Mucosa of rectum (tissue), 2 donors: ENCODE measurements around the gene STK24.

Experiments
- H3K27ac ChIP-seq, 2 donors: one replicate each; pipeline ENCODE4 v1.7.0; 2013; ENCODE audit warnings: inconsistent platforms in 2 of 2, low read depth in 2 of 2, low read length in 2 of 2
- H3K27me3 ChIP-seq, 2 donors: one replicate each; pipeline ENCODE4 v1.7.0; 2013; ENCODE audit warnings: low read length in 2 of 2; ENCODE audit not compliant: control insufficient read depth in 2 of 2, insufficient read depth in 2 of 2
- H3K36me3 ChIP-seq, 2 donors: one replicate each; pipeline ENCODE4 v1.7.0; 2013; ENCODE audit warnings: low read length in 2 of 2; ENCODE audit not compliant: control insufficient read depth in 2 of 2, insufficient read depth in 2 of 2
- H3K4me1 ChIP-seq, 2 donors: one replicate each; pipeline ENCODE4 v1.7.0; 2013; ENCODE audit warnings: low read length in 2 of 2, mild to moderate bottlenecking in 1 of 2; ENCODE audit not compliant: control insufficient read depth in 2 of 2, insufficient read depth in 2 of 2
- H3K4me3 ChIP-seq, 2 donors: one replicate each; pipeline ENCODE4 v1.7.0; 2013; ENCODE audit warnings: low read length in 2 of 2
- H3K9ac ChIP-seq, 2 donors: one replicate each; pipeline ENCODE4 v1.7.0; 2013; ENCODE audit warnings: low read length in 2 of 2, low read depth in 1 of 2, mild to moderate bottlenecking in 1 of 2
- H3K9me3 ChIP-seq, 2 donors: one replicate each; pipeline ENCODE4 v1.7.0; 2013; ENCODE audit warnings: low read length in 2 of 2; ENCODE audit not compliant: control insufficient read depth in 2 of 2
- donor health status: healthy.
- donor health status: Normal muscosa, but diverticular disease.

Gene STK24

DNA sequence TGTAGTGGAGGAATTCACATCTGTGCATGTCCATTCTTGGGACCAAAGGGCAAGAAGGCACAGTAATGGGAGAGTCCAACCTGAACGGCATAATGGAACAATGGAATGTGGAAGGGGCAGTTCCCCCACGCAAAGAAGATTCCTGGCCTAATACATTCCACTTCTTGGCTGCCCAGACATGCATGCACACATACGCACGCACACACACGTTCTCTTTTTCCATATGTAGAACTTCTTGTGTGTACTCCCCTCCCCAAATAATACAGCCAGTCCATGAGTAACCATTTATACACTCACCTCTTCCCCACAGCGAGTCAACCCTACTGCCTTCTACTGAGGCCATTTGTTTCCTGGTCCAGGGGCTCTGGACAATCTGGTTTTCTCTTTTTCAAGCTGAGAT is 6.0 kb upstream of the STK24 start:
- H3K27ac ChIP-seq, result no peak overlapping the region
- H3K9ac ChIP-seq, result no peak overlapping the region
- H3K27me3 ChIP-seq, result no peaks in the 10 kb centered on the region
- H3K9me3 ChIP-seq, result no peaks in the 10 kb centered on the region
- H3K4me1 ChIP-seq, result peaks cover 11 to 16% of the 10 kb centered on the region in 2 donors
- H3K4me3 ChIP-seq, result no peak overlapping the region
- no peaks in the 10 kb centered on the region for H3K36me3 ChIP-seq

DNA sequence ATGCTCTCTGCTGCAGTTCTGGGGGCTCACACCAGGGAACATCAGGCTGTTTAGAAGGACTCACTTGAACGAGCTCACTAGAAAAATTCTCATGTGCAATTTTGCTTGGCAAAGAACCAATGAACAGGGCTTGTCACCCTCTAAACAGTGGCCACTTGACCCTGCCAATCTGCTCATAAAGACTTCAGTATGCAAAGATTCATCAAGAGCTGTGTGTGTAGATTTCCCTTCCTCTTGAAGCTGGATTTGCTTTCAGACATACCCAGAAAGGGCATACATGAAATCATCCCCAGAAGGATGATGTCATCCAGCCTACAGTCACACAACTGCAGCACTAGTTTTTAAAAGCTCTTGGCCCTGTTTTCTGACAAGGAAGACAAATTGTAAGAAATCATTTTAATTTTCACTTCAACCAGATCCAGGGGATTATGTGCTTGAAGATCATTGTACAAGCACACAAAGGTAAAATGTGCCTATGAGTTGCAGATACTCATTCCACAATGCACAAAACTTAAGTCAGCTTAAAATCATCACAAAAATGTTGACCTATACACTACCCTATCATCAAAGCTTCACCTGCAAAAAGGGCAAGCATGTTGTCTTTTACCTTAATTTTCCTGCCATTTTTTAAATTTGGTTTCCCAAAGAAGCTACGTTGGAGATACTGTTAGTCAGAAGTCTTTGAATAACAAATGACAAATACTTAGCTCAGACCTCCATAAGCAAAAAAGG is 5.2 kb upstream of the STK24 start:
- no peak overlapping the region for H3K4me3 ChIP-seq
- no peaks in the 10 kb centered on the region for H3K36me3 ChIP-seq
- H3K4me1 ChIP-seq, result peaks cover 15 to 21% of the 10 kb centered on the region in 2 donors
- no peaks in the 10 kb centered on the region for H3K9me3 ChIP-seq
- no peak overlapping the region for H3K27ac ChIP-seq
- no peaks in the 10 kb centered on the region for H3K27me3 ChIP-seq
- no peak overlapping the region for H3K9ac ChIP-seq

DNA sequence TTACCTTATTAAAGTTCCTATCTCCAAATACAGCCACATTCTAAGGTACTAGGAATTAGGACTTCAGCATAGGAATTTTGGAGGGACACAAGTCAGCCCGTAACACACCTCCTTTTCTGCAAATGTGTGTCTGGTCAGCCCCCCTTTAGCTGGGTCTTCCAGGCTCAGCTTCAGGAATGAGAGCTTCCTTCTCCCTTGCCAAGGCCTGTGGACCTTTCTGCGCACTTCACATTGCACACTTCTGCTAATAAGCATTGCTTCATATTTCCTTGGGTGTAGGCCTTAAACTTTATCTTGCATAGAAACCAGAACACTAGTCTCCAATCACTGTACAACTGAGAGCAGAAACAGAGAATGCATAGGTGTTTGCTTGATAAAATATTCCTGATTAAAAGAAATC is 4.5 kb upstream of the STK24 start:
- Histone ChIP-seq H3K27me3 (no peaks in the 10 kb centered on the region), H3K27ac (no peak overlapping the region), H3K9me3 (no peaks in the 10 kb centered on the region), H3K36me3 (no peaks in the 10 kb centered on the region), H3K4me1 (peaks cover 15 to 19% of the 10 kb centered on the region in 2 donors), H3K9ac (no peak overlapping the region), H3K4me3 (no peak overlapping the region)

DNA sequence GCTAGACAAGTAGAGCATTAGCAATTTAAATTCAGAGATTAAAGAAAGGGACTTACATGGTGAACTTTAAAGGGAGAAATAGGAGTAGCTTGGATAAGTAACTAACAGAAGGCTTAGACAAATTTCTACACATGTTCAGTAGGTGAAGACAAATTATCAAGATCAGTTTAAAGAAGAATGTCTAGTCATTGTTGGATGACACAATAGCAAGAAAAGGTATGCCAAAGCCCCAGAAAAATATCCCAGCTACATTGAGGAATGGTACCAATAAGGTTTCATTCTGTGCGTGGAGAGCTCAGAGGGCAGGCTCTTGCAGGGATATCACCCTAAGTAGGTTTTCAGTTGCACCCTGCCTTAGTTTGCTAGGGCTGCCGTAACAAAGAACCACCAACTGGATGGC is 3.5 kb upstream of the STK24 start:
- no peaks in the 10 kb centered on the region for H3K36me3 ChIP-seq
- H3K27me3 ChIP-seq, result no peaks in the 10 kb centered on the region
- no peaks in the 10 kb centered on the region for H3K9me3 ChIP-seq
- peaks cover 16 to 18% of the 10 kb centered on the region in 2 donors for H3K4me1 ChIP-seq
- H3K9ac ChIP-seq, result no peak overlapping the region
- H3K4me3 ChIP-seq, result no peak overlapping the region
- H3K27ac ChIP-seq, result no peak overlapping the region

DNA sequence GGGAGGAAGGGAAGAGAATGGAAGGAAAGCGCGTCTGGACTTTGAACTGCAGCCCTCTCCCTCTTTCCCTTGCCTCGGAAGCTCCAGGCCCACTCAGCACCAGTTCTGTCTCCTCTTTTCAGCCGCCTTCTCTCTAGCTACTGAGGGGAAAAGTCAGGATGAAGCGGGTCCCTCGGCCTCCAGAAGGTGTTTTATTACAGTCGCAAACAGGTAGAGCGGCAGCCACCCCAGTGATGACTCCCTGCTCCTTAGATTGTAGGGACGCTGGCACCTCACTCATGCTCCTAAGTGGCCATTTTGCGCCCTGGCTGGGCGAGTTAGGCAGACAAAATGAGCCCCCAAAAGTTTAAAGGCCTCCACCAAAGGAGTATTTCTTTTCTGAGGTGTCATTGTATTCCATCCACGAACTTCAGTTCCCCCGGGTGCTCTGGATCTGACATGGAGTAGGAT is 954 bp upstream of the STK24 start:
- Histone ChIP-seq H3K36me3 (no peaks in the 10 kb centered on the region), H3K27ac (peak overlapping the region; percentile 95 to 96), H3K27me3 (no peaks in the 10 kb centered on the region), H3K9ac (peak overlapping the region; percentile 87 to 88), H3K9me3 (no peaks in the 10 kb centered on the region), H3K4me3 (peak overlapping the region; percentile 77 to 90), H3K4me1 (peaks cover 17 to 21% of the 10 kb centered on the region in 2 donors)

DNA sequence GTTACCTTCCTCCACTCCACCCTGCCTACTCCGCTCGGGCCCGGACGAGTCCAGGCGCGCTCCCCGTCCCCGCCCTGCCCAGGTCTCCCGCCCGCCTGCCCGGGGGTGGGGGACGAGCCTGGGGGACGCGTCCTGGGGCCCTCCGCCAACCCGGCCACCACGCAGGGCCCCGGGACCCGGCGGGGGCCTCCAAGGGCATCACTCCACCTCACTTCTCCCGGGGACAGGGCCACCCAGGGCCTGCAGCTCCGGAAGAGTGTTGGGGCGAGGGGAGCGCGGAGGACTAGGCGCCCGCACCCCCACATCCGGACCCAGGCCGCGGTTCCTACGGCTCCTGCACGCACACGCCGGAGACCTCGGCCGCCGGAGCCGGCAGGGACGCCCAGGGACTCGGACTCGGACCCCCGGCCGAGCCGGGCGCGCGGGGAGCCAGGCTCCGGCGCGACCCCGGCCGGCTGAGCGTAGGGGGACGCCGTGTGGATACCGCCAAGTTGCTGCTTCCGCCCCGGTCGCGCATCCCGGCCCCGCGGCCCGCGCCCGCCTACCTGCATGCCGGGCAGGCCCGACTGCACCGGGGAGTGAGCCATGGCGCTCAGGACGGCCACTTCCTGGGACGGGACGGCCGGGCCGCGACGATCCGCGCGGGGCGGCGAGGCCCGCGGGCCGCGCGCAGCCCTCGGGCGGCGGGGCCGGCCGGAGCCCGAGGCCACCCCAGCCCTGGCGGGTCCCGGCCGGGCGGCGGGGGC is 534 bp downstream of the STK24 start:
- H3K27ac ChIP-seq, result peak overlapping the region; percentile 96 to 97
- H3K36me3 ChIP-seq, result no peaks in the 10 kb centered on the region
- H3K4me1 ChIP-seq, result peaks cover 32 to 35% of the 10 kb centered on the region in 2 donors
- H3K9me3 ChIP-seq, result no peaks in the 10 kb centered on the region
- H3K9ac ChIP-seq, result peak overlapping the region; percentile 77 to 94
- H3K27me3 ChIP-seq, result no peaks in the 10 kb centered on the region
- H3K4me3 ChIP-seq, result peak overlapping the region; percentile 85 to 86

DNA sequence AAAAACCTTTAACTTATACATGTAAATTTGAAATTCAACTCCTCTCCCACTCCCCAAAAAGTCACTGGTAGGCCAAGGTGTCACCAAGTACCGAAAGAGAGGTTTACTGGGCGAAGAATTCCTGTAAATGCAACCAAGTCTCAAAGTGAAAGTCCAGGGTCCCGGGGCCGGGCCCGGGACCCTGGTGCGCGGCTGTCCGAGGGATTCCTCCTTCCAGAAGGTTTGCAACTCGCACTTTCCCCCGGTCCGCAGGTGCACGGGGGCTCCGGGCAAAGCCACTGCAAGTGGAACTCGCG is 1.1 kb downstream of the STK24 start:
- Histone ChIP-seq H3K4me1 (peaks cover 37 to 40% of the 10 kb centered on the region in 2 donors), H3K27ac (peak overlapping the region; percentile 96 to 97), H3K9ac (peak overlapping the region; percentile 77 to 94), H3K36me3 (no peaks in the 10 kb centered on the region), H3K27me3 (no peaks in the 10 kb centered on the region), H3K4me3 (peak overlapping the region; percentile 85 to 86), H3K9me3 (no peaks in the 10 kb centered on the region)

DNA sequence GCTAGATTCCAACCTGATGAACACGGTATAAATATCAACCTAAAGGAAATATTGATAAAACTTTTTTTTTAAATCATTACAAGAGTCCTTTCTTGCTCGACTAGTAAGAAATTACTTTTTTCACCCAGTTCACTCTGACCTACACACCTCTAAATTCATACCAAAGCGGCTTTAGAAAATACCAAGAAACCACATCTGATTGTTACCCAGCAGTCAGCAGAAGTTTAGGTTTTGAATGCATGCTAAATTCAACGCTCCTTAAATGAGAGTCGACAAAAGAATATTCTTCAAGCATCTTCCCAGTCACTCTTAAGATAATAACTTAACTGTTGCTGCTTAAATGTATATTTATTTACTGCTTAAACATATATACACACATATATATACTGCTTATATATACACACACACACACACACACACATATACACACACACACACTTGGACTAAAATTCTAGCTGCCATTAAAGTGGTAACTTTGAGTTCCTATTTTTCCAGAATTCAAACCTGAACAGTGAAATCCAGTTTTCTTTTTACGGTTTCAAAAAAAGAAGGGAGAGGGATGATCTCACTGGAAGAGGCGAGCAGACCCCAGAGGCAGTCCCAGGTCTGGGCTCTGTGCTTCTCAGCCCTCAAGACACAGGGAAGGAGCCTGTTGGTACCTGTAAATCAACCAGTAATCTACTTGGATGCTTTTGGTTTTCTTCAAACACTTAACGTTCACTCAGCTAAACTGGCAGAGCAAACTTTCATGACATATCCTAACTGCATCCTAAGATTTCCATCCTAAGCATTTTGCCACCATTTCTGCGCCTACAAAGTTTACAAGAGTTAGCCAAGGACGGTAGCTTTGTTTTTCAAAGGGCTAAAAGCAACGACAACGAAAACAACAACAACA is 1.7 kb downstream of the STK24 start:
- Histone ChIP-seq H3K4me3 (peak overlapping the region; percentile 85 to 86), H3K27ac (peak overlapping the region; percentile 96 to 97), H3K9me3 (no peaks in the 10 kb centered on the region), H3K27me3 (no peaks in the 10 kb centered on the region), H3K36me3 (no peaks in the 10 kb centered on the region), H3K4me1 (peaks cover 43 to 46% of the 10 kb centered on the region in 2 donors), H3K9ac (peak overlapping the region; percentile 77 to 94)

DNA sequence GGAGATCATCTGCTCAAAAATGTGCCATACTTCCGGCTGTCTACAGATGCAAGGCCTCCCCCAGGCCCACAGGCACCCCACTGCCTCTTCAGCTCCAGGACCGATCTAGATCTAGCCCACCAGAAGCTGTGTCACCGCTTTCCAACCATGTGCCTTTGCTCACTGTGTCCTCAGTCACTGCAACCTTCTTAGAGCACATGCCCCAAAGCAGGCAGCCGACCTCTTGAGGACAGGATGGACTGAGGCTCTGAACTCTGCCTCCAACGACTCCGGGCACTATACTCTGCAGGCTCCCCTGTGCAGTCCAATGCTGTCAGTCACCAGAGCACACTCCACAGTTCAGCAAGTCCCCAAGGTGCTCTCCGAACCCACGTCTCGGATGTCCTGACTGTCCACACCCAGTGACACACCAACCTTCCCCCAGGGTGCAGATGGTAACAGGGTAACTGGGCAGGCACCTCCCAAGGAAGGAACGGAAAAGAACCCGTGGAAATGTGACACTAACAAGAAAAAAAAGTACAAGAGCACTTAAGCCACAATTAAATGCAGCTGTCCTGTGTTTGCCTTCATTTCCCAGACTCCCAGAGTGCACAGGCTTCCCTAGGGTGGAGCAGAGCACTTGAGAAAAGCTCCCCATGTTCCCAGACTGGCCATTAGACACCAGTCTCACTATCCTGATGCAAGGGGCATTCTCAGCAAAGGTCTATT is 4.8 kb downstream of the STK24 start:
- H3K27ac ChIP-seq, result peak overlapping the region; percentile 87
- peaks cover 0 to 2% of the 10 kb centered on the region in 2 donors for H3K36me3 ChIP-seq
- no peaks in the 10 kb centered on the region for H3K9me3 ChIP-seq
- peaks cover 51 to 53% of the 10 kb centered on the region in 2 donors for H3K4me1 ChIP-seq
- peak overlapping the region; percentile 35 to 63 for H3K9ac ChIP-seq
- H3K27me3 ChIP-seq, result no peaks in the 10 kb centered on the region
- H3K4me3 ChIP-seq, result peak overlapping the region; percentile 20 to 31
